Parathyroid adenoma (tissue), 2 donors: ENCODE results near the gene CAV1.

Source experiments
- H2AFZ ChIP-seq: fragments of 300-600 bp; sonication (generic); one replicate; pipeline ENCODE4 v1.7.0; 2017; ENCODE audit warnings: antibody characterized with exemption, mild to moderate bottlenecking
- H3K27ac ChIP-seq: fragments of 300-600 bp; sonication (generic); one replicate; pipeline ENCODE4 v1.7.0; 2017
- H3K27me3 ChIP-seq: fragments of 300-600 bp; sonication (generic); one replicate; pipeline ENCODE4 v1.7.0; 2017; ENCODE audit warnings: low read length; ENCODE audit not compliant: control insufficient read depth, insufficient read depth
- H3K36me3 ChIP-seq: fragments of 300-600 bp; sonication (generic); one replicate; pipeline ENCODE4 v1.7.0; 2017; ENCODE audit warnings: low read length; ENCODE audit not compliant: control insufficient read depth, insufficient read depth
- H3K4me1 ChIP-seq: fragments of 300-600 bp; sonication (generic); one replicate; pipeline ENCODE4 v1.7.0; 2017; ENCODE audit warnings: control low read depth
- H3K4me2 ChIP-seq: fragments of 300-600 bp; sonication (generic); one replicate; pipeline ENCODE4 v1.7.0; 2017; ENCODE audit warnings: low read length
- H3K4me3 ChIP-seq: fragments of 300-600 bp; sonication (generic); one replicate; pipeline ENCODE4 v1.7.0; 2017; ENCODE audit warnings: low read depth, low read length
- H3K79me2 ChIP-seq: fragments of 300-600 bp; sonication (generic); one replicate; pipeline ENCODE4 v1.7.0; 2017; ENCODE audit warnings: control low read depth
- H3K9ac ChIP-seq: fragments of 300-600 bp; sonication (generic); one replicate; pipeline ENCODE4 v1.7.0; 2017; ENCODE audit warnings: mild to moderate bottlenecking
- H3K9me3 ChIP-seq: fragments of 300-600 bp; sonication (generic); one replicate; pipeline ENCODE4 v1.7.0; 2017; ENCODE audit warnings: low read length; ENCODE audit not compliant: control insufficient read depth
- CTCF ChIP-seq: fragments of 300-600 bp; sonication (generic); IDR thresholded peaks from one replicate; pipeline ENCODE4 v1.7.0; 2017; ENCODE audit warnings: antibody characterized with exemption, mild to moderate bottlenecking
- donor health status: primary hyperparathyroidism.

CAV1 gene

GRCh38 chr7:116494472-116494871, 30.4 kb upstream of the CAV1 start:
- no peak overlapping the region for H3K4me2 ChIP-seq
- TF ChIP-seq CTCF: no peak
- H3K36me3 ChIP-seq: no peaks in the 10 kb centered on the region
- no peak overlapping the region for H2AFZ ChIP-seq
- no peak overlapping the region for H3K9ac ChIP-seq
- no peaks in the 10 kb centered on the region for H3K79me2 ChIP-seq
- H3K9me3 ChIP-seq: no peaks in the 10 kb centered on the region
- no peaks in the 10 kb centered on the region for H3K4me1 ChIP-seq
- no peak overlapping the region for H3K4me3 ChIP-seq
- H3K27me3 ChIP-seq: no peaks in the 10 kb centered on the region
- H3K27ac ChIP-seq: no peak overlapping the region

GRCh38 chr7:116495736-116496135, 29.1 kb upstream of the CAV1 start:
- Histone ChIP-seq H3K9ac (no peak overlapping the region), H3K4me1 (peaks cover 2% of the 10 kb centered on the region), H3K4me3 (no peak overlapping the region), H3K27ac (no peak overlapping the region), H3K36me3 (no peaks in the 10 kb centered on the region), H2AFZ (no peak overlapping the region), H3K9me3 (no peaks in the 10 kb centered on the region), H3K4me2 (no peak overlapping the region), H3K27me3 (no peaks in the 10 kb centered on the region), H3K79me2 (no peaks in the 10 kb centered on the region)
- TF ChIP-seq CTCF: no peak

- Histone ChIP-seq H3K9me3 (no peaks in the 10 kb centered on the region), H3K4me2 (no peak overlapping the region), H3K9ac (no peak overlapping the region), H3K27ac (no peak overlapping the region), H2AFZ (no peak overlapping the region), H3K36me3 (no peaks in the 10 kb centered on the region), H3K4me3 (no peak overlapping the region), H3K27me3 (no peaks in the 10 kb centered on the region), H3K79me2 (no peaks in the 10 kb centered on the region), H3K4me1 (peaks cover 2% of the 10 kb centered on the region)
- TF ChIP-seq CTCF: no peak
Measured at GRCh38 chr7:116496653-116497052, 28.2 kb upstream of the CAV1 start.

GRCh38 chr7:116497708-116498107, 27.1 kb upstream of the CAV1 start:
- no peaks in the 10 kb centered on the region for H3K79me2 ChIP-seq
- H3K4me3 ChIP-seq: no peak overlapping the region
- no peak overlapping the region for H2AFZ ChIP-seq
- no peak for TF ChIP-seq CTCF
- no peaks in the 10 kb centered on the region for H3K9me3 ChIP-seq
- H3K4me2 ChIP-seq: no peak overlapping the region
- no peak overlapping the region for H3K9ac ChIP-seq
- no peaks in the 10 kb centered on the region for H3K27me3 ChIP-seq
- no peaks in the 10 kb centered on the region for H3K36me3 ChIP-seq
- H3K4me1 ChIP-seq: peaks cover 2% of the 10 kb centered on the region
- H3K27ac ChIP-seq: no peak overlapping the region

- Histone ChIP-seq H3K9me3 (no peaks in the 10 kb centered on the region), H3K4me2 (peak within 1 kb of the TSS; percentile 75), H3K4me3 (peak within 1 kb of the TSS; percentile 61), H3K9ac (no peak within 1 kb of the TSS), H3K27ac (peak within 1 kb of the TSS; percentile 51), H2AFZ (peak within 1 kb of the TSS; percentile 97), H3K4me1 (peaks cover 2% of the 10 kb centered on the region), H3K36me3 (no peaks in the 10 kb centered on the region), H3K79me2 (no peaks in the 10 kb centered on the region), H3K27me3 (no peaks in the 10 kb centered on the region)
- no peak for TF ChIP-seq CTCF
Measured at GRCh38 chr7:116499168-116500077, 25.4 kb upstream of the CAV1 start, which contains the start of gene CAV2. Gene CAV2, plus strand, starts transcription at chr7:116499738. Its CDS starts 44 bp downstream, at chr7:116499782.
